HG03064 (cell line): ENCODE data around the gene TSHZ2.
"Not testable (repeated sequence)": the region's sequence is repeated elsewhere in the genome, so short reads cannot be mapped to it uniquely, and the experiment has no call there.

Experiments used
- ATAC-seq: cut with Tn5 transposase; IDR thresholded peaks from one replicate; pipeline ENCODE4 v1.9.1; 2021; ENCODE audit warnings: low read depth; ENCODE audit not compliant: unreplicated experiment

Gene TSHZ2

DNA sequence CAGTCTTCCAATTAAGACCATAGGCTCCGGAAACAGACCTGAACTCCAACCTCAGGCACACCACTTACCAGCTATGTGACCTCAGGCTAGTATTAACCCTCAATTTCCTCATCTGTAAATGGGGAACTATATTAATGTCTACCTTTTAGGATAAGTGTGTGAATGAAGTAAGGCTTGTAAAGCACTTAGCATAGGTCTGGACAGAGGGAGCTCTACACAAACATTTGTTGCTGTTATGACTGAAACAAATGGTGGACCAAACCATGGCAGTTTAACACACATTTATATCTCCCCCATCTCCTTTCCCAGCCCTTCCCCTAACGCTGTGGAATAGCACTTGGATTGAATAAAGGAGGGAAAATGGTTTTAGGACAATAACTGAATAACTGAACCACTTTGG is 48.7 kb downstream of the TSHZ2 start:
- ATAC-seq, result no peak

DNA sequence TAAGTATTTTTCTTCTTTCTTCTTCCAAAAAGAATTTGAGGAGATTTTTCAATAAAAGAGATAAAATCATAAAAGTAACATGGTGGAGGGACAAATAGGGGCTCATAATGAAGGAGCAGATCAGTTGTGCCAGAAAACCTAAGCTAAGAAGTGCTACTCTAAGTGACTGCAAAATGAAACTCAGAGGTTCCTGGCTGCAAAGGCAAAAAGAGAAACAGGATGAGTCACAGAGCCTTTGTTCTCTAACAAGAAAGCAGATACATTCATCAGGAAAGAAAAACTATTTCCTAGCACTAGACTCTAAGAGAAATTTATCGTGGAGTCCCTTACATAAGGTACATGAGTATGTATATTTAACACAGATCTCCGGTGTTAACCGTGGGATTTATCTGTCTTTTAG is 49.8 kb downstream of the TSHZ2 start:
- ATAC-seq, result no peak

DNA sequence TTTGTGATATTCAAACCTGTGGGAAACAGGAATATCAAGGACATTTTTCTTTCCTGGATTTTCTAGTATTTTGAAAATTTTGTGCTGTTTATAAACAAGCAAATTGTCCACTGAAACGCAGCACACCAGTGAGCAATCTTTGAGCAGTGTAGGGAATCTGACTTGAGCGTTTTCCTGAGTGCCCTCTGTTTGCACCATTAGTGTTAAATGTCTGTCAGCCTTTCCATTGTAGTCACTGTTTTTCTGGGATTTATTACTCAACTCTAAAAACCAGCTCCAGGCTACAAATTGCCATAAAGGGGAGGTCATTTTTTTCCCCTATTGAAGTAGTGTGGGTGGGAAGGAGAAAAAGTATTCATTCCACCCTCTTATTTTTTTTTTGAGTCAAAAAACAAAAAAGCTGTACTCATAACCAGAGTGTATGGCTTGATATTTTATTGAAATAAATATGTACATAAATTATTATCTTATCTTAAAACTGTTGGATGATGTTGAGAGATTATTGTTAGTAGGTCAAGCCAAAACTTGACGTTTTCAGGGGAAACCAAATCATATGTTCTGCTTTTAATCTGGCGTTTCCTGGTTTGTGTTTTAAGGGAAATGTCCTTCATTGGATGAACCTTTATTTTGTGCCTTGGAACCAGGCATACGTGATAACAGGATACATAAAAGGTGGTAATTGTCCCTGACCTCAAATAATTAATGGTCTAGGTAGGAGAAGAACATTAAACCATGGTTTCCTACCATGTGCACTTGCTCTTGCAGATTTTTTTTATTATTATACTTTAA is 51.8 kb downstream of the TSHZ2 start:
- ATAC-seq, result no peak

DNA sequence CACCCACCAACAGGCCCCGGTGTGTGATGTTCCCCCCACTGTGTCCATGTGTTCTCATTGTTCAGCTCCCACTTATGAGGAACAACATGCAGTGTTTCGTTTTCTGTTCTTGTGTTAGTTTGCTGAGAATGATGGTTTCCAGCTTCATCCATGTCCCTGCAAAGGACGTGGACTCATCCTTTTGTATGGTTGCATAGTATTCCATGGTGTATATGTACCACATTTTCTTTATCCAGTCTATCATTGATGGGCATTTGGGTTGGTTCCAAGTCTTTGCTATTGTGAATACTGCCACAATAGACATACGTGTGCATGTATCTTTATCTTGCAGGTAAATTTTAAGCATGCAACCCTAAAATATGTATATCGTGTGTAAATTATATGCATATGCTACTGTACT is 52.5 kb downstream of the TSHZ2 start:
- ATAC-seq, result not testable (repeated sequence)

DNA sequence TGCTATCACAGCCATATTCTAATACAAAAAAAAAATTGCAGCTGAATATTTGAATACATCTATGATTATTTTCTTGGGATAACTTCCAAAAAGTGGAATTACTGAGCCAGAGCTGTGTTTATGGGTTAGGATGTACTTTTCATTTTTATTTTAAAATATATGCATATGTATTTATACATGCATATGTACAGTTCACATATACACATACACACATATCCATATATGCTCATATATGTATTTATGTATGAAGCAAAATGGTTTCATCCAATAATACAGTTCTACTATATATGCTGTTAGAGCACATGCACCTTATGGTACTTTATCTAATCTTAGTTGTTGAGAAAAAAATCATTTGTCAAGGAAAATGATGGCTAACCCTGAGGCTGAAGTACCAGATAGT is 54.9 kb downstream of the TSHZ2 start:
- no peak for ATAC-seq

DNA sequence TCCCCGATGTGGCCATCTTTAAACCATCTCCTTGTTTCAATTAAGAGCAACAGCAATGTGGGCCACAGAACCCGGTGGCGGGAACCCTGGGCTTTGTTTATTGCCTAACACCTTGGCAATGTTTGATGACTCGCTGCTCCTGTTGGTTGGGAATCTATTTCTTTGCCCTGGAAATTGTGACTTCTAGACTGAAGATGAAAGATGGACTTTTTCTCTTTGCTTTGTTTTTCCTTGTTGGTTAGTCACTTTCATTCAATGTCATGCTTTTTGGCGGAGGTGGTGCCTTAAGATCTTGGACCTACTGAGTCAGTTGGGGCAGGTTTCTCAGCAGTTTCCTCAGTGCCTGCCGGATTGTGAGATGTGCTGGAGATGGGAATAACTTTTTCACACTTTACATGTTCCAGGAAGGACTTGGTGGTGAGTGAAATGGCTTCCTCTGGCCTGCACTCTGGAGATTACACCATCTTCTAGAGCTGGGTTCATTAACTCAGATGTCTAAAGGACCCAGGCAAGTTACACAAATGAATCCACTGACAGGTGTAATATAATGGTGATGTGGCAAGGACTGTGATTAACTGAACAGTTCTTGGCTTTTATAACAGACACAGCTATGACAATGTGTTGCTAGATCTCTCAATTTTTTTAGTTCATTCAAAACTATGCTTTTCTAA is 56.3 kb downstream of the TSHZ2 start:
- ATAC-seq, result no peak

DNA sequence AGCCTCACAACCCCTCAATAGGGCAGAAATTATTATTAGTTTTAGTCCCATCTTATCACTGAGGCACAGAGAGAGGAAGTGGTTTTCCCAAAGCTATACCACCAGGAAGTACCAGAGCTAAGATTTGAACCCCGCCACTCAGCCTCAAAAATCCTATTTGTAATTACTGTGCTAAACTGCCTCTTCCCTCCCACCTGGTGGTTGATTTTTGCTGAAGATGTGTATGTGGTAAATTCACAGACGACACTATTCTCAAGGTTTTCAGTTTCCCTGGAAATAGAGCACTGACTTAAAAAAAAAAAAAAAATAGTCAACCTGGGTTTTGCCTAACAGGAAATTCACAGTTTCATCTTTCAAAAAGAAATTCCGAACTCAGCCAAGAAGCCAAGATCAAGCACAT is 57.9 kb downstream of the TSHZ2 start:
- no peak for ATAC-seq

DNA sequence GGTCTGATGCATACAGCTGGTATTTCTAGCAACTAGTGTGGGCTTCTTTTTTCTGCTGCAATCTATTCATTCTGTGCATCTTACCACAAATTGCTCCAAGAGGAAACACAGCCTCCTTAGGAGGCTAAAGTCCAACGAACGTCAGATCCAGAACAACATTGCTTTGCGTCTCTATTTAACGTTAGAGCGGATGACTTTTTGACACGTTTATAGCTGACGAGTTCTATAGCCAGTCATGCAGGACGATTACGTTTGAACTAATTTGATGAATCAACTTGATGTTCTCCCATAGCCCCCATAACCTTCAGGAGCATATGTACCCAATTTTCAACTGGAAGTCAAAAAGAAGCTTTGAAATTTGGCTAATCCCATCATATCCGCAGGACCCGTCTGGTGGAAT is 59.9 kb downstream of the TSHZ2 start:
- ATAC-seq, result no peak

DNA sequence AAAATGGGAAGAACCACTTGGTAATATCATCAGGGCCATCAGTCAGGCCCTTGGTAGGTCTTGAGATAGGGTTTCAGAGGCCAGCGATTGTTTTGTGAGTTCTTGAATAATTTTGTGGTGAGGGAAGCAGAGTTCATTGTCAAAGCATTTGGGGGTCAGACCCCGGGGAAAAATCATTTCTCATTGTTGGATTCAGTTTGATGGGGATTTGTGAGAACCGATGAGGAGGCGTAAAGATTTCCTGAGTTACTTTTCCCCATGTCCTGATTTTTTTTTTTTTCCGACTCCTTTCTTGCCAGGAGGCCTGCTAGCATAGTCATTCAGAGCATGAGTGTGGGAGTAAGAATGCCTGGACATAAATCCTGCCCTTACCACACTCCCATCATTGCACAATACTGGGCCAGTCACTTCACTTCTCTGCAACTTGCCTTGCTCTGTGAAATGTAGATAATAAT is 60.3 kb downstream of the TSHZ2 start:
- no peak for ATAC-seq

DNA sequence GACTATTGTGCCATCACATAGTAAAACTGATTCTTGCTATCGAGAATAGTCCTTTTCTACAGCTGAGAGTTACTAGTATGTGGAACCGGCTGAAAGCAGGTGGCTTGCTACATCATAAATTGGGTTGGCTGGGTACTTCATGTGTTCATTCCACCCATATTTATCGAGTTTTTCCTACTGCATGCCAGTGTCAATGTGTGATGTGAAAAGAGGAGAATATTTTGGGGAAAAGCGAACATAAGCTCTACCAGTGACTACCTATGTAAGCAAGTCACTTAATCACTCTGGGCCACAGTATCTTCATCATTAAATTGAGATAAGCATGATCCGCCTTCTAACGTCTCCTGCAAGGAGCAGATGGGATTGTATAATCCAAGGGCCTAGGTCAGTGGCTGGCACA is 61.0 kb downstream of the TSHZ2 start:
- no peak for ATAC-seq

DNA sequence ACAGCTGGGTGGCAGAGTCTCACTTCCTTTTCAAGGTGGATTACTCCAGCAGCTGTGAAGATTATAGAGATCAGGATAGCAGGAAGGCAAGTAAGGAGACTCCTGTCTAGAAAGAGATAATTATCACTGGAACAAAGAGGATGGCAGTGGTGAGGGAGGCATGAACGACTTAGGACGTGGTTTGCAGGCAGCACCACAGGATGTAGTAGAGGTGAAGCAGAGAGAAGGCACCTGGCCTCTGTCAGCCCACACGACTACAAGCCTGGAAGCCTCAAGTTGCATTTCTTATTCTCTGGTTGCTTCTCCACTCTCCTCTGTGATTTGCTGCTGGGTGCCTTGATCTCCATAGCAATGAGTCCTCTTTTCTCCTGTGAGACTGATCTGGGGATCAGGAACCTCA is 62.7 kb downstream of the TSHZ2 start:
- ATAC-seq, result no peak

DNA sequence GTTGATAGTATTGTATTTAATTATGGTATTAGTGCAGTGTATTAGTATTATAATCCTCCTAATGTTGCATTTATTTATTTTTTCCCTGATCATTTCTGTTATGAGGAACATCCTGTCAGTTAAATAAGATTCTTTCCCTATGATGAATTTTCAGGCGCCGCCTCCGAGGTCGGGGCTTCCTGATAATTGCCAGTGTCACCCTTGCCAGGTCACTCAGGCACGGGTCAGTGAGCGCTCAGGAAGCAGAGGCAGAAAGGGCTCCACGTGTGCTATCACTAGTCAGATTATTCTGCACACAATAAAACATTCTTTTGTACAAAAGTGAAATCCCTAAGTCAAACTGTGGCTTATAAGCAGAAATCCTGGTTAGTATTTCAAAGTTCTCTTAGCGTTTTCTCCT is 64.8 kb downstream of the TSHZ2 start:
- ATAC-seq, result no peak

DNA sequence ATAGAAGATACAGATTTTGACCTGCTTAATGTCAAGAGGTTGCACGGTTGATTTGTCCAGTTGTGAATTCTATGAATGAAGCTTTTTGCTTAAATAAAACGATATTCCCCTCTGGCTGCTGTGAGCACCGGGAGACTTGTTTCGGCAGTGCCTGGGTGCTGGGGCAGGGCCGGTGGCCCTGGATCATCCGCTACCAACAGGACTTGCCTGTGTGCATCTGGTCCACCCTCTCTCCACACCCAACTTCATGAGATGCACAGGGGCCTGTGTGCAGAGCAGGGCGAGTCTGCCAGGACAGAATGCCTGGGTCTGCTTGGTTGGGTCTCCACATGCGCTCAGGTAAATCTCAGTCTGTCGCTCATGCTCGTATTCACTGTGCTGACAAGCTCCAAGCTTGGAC is 65.5 kb downstream of the TSHZ2 start:
- ATAC-seq, result no peak

DNA sequence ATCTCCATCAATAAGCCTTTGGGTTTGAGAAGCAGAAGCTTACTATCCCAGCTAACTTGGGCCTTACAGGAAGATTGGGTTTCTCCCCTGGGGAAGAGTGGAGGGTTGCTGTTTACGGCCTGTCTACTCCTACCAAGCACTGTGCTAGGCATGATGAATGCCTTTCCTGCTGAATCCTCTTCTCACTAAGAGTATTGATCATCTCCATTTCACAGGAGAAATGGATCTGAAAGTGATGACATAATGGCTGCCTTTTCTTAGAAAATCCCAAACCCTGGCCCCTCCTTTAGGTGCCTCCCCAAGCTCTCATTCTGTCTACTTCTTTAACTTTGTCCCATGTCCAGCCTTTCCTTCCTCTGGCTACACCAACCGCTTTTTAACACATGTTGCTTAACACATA is 66.1 kb downstream of the TSHZ2 start:
- no peak for ATAC-seq

DNA sequence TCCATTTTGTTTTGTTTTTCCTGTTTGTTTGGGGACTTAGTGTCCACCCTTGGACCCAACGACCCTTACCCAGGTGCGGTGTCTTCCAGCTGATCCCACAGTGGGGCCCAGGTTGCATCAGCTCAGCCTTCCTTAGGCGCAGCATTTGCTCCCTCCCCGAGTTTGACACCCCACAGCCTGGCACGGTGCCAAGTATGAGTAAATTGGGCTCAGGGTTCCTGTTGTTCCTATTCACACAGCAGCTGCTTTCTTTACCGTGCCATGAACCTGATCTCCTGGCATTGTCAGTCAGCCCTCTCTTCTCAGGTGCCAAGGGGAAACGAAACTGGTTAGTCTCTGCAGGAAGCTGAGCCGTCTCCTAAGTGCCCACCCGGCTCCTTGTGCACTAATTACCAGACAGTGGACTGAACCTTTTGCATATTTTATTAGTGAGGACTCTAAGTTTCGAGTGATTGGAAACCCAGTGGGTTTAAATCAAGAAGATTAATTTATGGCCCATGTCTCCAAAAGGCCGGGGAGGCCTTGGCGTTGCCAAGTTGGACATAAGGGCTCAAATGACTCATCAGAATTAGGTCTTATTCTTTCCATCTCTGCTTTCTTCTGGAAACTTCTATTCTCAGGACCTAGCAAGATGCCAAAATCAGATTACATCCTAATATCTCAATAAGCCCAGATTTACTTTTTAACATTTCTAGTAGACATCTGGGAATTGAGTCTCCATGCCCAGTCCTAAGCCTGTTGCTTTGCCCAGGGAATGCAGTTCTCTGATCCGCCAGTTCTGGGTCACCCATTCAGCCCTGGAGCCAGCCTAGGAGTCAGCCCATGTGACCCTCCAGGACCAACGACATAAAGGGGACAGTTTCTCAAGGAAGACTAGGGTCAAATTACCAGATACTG is 68.8 kb downstream of the TSHZ2 start:
- no peak for ATAC-seq

DNA sequence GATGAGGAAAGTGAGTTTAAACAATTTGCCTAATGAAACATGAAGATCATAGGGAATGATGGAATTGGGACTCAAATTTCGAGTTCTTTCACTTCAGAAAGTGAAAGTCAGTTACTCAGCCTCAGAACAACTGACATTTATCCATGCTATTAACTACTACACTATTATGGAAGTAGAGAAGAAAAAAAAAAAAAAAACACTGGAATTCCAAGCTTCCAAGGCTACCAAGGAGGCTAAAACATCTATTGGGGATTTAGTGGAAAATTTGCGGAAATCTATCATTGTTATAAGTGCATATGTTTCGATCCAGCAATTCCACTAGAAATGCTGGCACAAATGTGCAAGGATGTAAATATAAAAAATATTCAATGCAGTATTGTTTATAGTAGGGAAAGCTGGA is 70.4 kb downstream of the TSHZ2 start:
- no peak for ATAC-seq

DNA sequence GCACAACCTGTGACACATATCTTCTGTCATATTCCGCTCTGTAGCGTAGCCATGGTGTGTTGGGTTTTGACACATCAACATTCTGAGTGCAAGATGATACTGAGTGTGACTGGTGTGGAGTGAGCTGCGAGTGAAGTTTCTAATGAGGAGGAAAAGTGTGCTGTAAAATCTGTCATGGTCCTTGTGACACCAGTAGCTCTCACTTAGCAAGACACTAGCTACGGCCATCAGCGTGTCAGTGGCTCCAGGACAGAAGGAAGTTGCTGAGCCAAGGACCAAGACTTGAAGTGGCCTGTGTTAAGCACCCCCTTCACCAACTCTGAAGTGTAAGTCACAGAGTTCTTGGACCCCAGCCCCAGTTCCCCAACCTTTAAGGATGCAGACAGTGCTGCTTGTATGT is 72.1 kb downstream of the TSHZ2 start:
- ATAC-seq, result no peak

DNA sequence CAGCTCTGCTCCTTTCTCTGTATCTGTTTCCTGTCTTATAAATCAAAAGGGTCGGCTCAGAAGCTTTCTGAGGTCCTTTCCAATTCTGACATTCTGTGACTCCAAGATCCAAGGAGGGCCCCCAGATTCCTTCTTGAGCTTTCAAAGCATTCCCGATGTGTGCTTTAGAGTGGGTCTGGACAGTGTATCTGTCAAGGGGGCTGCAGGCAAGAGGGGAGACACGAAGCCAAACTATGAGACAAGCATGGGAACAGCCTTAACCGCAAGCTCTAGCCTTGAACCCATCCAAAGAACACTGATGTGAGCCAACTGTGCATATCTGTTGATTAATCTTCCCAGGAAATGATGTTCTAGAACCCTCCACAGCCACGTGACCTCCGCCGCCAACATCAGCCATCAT is 73.8 kb downstream of the TSHZ2 start:
- no peak for ATAC-seq

DNA sequence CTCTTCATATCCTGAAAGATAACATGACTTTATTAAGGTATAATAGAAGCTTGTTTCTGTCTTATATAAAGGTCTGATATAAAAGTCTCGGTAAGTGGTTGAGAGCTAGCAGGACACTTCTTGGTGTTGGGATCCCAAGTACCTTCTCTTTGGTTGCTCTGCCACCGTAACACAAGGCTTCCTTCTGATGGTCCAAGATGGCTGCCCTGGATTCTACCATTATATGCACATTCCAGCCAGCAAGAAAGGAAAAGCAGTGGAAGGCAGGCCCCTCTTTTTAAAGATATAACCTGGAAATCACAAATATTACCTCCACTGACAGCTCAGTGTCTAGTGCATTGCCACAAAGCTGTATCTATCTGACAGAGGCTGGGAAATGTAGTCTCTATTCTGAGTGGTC is 75.0 kb downstream of the TSHZ2 start:
- no peak for ATAC-seq

DNA sequence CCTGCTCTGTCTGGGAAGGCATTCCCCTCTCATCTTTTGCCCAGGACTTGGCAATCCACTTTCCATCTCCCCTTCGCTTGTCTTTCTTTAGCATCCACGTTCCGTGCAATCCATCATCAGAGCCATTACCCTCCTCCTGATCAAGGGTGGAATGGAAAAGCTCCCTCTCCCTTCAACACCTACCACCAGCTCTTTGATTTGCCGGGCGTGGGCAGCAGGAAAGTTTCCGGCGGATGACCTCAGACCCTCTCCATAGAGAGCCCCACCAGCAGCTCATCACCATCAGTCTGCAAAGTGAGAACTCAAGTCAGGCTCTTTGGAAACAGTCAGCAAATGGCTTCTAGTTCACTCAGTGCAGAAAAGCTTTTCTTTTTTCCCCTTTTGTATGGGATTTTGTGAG is 76.2 kb downstream of the TSHZ2 start:
- ATAC-seq, result no peak

DNA sequence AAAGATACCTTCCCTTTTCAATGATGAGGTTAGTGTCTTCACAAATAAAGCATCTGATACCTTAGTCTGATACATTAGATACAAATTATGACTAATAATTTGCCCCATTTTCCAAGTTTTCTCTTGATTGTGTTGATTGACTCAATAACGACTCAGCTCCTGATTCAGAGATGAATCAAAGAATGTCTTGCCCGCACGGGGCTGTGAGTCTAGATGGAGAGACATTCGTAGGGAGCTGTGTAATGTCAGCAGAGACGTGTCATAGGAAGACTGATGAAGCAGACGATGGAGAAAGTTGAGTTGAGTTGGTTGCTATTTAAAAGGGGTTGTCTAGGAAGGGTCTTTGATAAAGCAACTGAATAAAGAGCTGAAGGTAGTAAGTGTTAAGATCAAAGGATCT is 78.2 kb downstream of the TSHZ2 start:
- no peak for ATAC-seq
